Endothelial cell of umbilical vein (primary cell): ENCODE data around the gene FOXP1.

Experiments
- TF ChIP-seq, protein P1 (sequence below), 2 donors: IDR thresholded peaks; 1 replicate in 1 of 2; 2 replicates in 1 of 2; pipeline ENCODE4 v1.5.1; 2011; ENCODE audit warnings: low read length in 2 of 2, mild to moderate bottlenecking in 2 of 2, moderate library complexity in 2 of 2, control low read depth in 1 of 2, inconsistent platforms in 1 of 2, low read depth in 1 of 2; ENCODE audit not compliant: insufficient read depth in 1 of 2; ENCODE audit errors: extremely low read depth in 1 of 2
- TF ChIP-seq, protein P2 (sequence below): IDR thresholded peaks from 2 replicates; pipeline ENCODE4 v1.6.1; 2011; ENCODE audit not compliant: insufficient read depth, insufficient read length

DNA sequence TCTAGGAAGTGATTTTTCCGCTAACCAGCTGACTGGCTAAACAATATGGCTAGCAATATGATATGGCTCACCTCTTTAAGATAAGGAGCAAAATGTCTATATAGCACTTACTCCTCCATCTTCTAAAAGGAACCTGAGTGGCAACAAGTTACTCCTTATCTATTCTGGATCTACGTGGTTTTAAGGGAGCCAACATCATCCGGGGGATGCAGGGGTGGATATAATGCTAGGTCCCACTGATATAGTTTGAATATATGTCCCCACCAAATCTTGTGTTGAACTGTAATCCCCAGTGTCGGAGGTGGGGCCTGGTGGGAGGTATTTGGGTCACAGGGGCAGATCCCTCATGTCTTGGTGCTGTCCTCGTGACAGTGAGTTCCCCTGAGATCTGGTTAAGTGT, 500.7 kb downstream of the FOXP1 start:
- TF ChIP-seq, protein P1, sequence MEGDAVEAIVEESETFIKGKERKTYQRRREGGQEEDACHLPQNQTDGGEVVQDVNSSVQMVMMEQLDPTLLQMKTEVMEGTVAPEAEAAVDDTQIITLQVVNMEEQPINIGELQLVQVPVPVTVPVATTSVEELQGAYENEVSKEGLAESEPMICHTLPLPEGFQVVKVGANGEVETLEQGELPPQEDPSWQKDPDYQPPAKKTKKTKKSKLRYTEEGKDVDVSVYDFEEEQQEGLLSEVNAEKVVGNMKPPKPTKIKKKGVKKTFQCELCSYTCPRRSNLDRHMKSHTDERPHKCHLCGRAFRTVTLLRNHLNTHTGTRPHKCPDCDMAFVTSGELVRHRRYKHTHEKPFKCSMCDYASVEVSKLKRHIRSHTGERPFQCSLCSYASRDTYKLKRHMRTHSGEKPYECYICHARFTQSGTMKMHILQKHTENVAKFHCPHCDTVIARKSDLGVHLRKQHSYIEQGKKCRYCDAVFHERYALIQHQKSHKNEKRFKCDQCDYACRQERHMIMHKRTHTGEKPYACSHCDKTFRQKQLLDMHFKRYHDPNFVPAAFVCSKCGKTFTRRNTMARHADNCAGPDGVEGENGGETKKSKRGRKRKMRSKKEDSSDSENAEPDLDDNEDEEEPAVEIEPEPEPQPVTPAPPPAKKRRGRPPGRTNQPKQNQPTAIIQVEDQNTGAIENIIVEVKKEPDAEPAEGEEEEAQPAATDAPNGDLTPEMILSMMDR (IDR thresholded peaks at IDR 0.05; ENCODE audit: extremely low read depth in 1 of 2, insufficient read depth in 1 of 2, low read depth in 1 of 2, low read length in 2 of 2), result no peak
- TF ChIP-seq, protein P2, sequence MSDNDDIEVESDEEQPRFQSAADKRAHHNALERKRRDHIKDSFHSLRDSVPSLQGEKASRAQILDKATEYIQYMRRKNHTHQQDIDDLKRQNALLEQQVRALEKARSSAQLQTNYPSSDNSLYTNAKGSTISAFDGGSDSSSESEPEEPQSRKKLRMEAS, result no peak
